GM23338 (cell line): Measurements from ENCODE around the gene LORICRIN.

ENCODE experiments used
- CREB1 ChIP-seq: fragments of 250-450 bp; sonication (Bioruptor Pico); IDR thresholded peaks from 2 replicates; pipeline ENCODE4 v1.5.0; 2020; ENCODE audit warnings: low read depth, mild to moderate bottlenecking, moderate library complexity
- EZH2 ChIP-seq: fragments of 200-600 bp; sonication (generic); IDR thresholded peaks from one replicate; pipeline ENCODE4 v1.8.0; 2017; ENCODE audit warnings: antibody characterized with exemption, mild to moderate bottlenecking, low read depth; ENCODE audit not compliant: unreplicated experiment
- EZH2phosphoT487 ChIP-seq: fragments of 200-600 bp; sonication (generic); IDR thresholded peaks from one replicate; pipeline ENCODE4 v1.8.1; 2018; ENCODE audit warnings: antibody characterized with exemption; ENCODE audit not compliant: unreplicated experiment
- JUNB ChIP-seq: IDR thresholded peaks from one replicate; pipeline ENCODE4 v1.6.1; 2016; ENCODE audit warnings: antibody characterized with exemption; ENCODE audit not compliant: unreplicated experiment
- POLR2AphosphoS5 ChIP-seq: IDR thresholded peaks from 2 replicates; pipeline ENCODE4 v1.6.1; 2016; ENCODE audit warnings: antibody characterized with exemption, low read depth
- STAT1 ChIP-seq: IDR thresholded peaks from one replicate; pipeline ENCODE4 v1.6.1; 2016; ENCODE audit warnings: antibody characterized with exemption; ENCODE audit not compliant: unreplicated experiment
- ZNF114 ChIP-seq: fragments of 250-450 bp; sonication (Bioruptor Pico); IDR thresholded peaks from 2 replicates; pipeline ENCODE4 v1.5.0; 2020; ENCODE audit warnings: mild to moderate bottlenecking, moderate library complexity
- TF ChIP-seq, protein P1 (sequence below), 2 experiments: fragments of 200-600 bp in 1 of 2; sonication (generic) in 1 of 2; conservative IDR thresholded peaks; 2 replicates each; pipeline versions ENCODE4 v1.5.1 to v1.6.1; 2016 to 2017; ENCODE audit warnings: antibody characterized with exemption in 2 of 2, low read depth in 2 of 2, mild to moderate bottlenecking in 2 of 2, moderate library complexity in 1 of 2
- TF ChIP-seq, protein P2 (sequence below): IDR thresholded peaks from one replicate; pipeline ENCODE4 v1.6.1; 2018; ENCODE audit warnings: antibody characterized with exemption; ENCODE audit not compliant: unreplicated experiment
- TF ChIP-seq, protein P3 (sequence below): IDR thresholded peaks from 2 replicates; pipeline ENCODE4 v1.6.1; 2016; ENCODE audit warnings: antibody characterized with exemption

DNA sequence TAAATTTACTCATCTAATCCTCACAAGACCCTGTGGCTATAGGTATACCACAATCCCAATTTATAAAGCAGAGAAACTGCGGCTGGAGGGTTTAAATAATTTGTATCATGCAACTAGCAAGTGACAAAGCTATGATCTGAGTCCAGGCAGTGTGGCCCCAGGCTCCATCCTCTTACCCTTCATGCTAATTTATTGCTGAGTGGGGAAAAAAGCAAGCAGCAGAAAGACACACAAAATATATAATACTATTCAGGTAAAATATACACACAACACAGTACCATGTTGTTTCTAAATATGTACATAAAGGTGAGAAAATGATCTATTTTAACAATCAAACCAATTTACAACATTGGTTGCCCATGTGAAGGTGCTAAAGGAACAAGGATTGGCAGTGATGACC lies 17.3 kb upstream of the LORICRIN start:
- TF ChIP-seq, protein P1, sequence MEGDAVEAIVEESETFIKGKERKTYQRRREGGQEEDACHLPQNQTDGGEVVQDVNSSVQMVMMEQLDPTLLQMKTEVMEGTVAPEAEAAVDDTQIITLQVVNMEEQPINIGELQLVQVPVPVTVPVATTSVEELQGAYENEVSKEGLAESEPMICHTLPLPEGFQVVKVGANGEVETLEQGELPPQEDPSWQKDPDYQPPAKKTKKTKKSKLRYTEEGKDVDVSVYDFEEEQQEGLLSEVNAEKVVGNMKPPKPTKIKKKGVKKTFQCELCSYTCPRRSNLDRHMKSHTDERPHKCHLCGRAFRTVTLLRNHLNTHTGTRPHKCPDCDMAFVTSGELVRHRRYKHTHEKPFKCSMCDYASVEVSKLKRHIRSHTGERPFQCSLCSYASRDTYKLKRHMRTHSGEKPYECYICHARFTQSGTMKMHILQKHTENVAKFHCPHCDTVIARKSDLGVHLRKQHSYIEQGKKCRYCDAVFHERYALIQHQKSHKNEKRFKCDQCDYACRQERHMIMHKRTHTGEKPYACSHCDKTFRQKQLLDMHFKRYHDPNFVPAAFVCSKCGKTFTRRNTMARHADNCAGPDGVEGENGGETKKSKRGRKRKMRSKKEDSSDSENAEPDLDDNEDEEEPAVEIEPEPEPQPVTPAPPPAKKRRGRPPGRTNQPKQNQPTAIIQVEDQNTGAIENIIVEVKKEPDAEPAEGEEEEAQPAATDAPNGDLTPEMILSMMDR (conservative IDR thresholded peaks at IDR 0.05; ENCODE audit: low read depth in 2 of 2) = no peak
- TF ChIP-seq POLR2AphosphoS5 (no peak), EZH2 (no peak), ZNF114 (CRISPR knock-in tag) (no peak), CREB1 (CRISPR knock-in tag) (no peak), JUNB (no peak), STAT1 (no peak), EZH2phosphoT487 (no peak)
- TF ChIP-seq, protein P2, sequence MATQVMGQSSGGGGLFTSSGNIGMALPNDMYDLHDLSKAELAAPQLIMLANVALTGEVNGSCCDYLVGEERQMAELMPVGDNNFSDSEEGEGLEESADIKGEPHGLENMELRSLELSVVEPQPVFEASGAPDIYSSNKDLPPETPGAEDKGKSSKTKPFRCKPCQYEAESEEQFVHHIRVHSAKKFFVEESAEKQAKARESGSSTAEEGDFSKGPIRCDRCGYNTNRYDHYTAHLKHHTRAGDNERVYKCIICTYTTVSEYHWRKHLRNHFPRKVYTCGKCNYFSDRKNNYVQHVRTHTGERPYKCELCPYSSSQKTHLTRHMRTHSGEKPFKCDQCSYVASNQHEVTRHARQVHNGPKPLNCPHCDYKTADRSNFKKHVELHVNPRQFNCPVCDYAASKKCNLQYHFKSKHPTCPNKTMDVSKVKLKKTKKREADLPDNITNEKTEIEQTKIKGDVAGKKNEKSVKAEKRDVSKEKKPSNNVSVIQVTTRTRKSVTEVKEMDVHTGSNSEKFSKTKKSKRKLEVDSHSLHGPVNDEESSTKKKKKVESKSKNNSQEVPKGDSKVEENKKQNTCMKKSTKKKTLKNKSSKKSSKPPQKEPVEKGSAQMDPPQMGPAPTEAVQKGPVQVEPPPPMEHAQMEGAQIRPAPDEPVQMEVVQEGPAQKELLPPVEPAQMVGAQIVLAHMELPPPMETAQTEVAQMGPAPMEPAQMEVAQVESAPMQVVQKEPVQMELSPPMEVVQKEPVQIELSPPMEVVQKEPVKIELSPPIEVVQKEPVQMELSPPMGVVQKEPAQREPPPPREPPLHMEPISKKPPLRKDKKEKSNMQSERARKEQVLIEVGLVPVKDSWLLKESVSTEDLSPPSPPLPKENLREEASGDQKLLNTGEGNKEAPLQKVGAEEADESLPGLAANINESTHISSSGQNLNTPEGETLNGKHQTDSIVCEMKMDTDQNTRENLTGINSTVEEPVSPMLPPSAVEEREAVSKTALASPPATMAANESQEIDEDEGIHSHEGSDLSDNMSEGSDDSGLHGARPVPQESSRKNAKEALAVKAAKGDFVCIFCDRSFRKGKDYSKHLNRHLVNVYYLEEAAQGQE = no peak
- TF ChIP-seq, protein P3, sequence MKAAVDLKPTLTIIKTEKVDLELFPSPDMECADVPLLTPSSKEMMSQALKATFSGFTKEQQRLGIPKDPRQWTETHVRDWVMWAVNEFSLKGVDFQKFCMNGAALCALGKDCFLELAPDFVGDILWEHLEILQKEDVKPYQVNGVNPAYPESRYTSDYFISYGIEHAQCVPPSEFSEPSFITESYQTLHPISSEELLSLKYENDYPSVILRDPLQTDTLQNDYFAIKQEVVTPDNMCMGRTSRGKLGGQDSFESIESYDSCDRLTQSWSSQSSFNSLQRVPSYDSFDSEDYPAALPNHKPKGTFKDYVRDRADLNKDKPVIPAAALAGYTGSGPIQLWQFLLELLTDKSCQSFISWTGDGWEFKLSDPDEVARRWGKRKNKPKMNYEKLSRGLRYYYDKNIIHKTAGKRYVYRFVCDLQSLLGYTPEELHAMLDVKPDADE = no peak
